Fibroblast of skin of abdomen (primary cell): ENCODE measurements around the gene SLC1A3.
"Not testable (repeated sequence)": the region's sequence is repeated elsewhere in the genome, so short reads cannot be mapped to it uniquely, and the experiment has no call there.

Experiments
- DNase-seq: peaks from one replicate; pipeline ENCODE4 v3.0.0-alpha.2; 2013

SLC1A3 gene

DNA sequence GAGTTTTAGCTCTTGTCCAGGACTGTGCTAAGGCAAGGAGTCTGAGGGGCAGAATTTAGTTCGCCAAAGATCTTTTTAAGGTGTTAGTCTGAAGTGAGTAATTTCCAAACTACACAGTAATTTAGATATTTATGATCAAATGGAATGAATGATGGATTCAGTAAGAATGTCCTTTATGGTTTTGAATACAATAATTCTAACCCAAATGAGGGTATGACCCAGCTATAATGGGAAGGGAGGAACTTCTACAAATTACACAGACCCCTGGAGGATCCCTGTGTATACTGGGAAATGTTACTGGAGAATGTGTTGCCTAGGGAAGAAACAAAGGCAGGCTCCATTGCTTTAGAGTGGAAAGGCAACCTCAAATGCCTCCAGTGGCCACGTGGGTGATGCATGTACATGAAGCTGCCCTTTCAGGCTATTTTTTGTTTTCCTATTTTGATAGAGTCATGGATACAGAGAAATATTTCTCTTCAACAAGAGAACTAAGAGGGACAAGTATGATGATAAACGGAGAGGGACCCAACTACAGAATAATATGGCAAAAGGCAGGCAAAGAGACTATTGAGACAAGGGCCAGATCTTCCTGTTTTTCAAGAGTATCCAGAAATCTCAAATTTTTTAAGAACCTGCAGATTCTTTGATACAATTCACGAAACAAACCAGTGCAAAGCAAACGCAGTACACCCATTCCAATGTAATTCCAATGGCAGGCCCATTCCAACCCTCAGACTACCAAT lies 25.4 kb downstream of the SLC1A3 start:
- no peak for DNase-seq

- DNase-seq = no peak
These were observed 25.9 kb downstream of the SLC1A3 start for GRCh38 chr5:36632363-36632664.

DNA sequence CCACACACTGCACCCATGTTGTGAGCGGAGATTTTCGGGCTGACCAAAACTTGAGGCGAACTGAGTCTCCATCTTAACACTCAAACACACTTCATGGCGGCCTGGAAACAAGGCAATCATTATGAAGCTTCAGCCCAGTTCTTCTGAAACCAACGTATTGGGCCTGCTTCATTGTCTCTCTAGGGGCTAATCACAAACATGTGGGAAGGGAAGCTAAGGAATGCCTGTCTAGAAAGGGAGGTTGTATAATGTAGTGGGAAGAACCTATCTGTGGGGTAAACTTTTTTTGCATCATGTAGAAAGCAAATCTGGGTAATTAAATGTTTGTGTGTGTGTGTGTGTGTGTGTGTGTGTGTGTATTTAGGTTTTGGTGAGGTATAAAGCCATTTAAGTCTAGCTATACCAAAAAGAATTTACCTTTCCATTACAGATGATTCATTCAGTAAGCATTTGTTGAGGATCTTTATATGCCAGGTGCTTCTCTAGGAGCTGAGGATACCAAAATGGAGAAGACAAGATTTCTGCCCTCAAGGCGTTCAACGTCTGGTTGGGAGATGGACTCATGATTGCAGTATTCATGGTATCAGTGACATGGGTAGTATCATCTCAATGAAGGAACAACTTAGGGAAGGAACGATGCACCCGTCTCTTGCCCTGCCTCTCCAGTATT lies 29.4 kb downstream of the SLC1A3 start:
- peak; percentile 51 for DNase-seq

DNA sequence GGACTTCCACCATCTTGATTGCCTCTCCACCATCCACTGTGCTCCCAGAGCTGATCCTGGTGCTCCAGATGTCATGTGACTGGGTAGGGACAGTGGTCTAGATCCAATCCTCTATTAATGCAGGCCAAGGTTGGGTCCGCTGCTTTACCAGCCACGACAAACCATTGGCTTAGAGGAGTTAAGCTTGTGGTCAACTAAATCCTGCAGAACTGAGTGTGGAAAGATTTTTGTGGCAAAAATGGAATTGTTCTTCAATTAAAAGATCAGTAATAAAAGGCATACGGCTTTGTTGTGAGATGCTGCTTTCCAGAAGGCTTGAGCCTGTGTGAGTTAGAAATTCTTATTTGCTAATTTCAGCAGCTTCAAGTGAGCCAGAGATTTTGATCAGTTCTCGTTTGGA lies 30.7 kb downstream of the SLC1A3 start:
- DNase-seq = peak; percentile 29

GRCh38 chr5:36637516-36637915 lies 31.1 kb downstream of the SLC1A3 start:
- DNase-seq = no peak

DNA sequence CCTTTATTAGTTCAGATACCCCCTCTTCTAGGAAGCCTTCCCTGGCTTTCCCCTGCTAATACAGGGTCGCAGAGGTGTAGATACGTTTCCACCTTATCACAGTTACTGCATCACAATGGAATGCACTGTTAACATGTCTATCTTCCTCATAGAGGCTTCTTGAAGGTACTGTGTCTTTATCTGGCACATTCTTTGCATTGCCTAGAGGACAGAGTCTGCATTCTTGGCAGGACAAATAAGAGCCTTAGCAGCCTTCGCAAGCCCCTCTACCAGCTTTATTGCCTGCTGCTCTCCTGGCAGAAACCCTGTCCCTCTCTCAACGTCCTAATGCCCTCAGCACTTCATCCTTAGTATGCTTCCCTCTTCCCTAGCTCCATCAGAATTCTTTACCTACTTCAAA lies 31.6 kb downstream of the SLC1A3 start:
- no peak for DNase-seq

DNA sequence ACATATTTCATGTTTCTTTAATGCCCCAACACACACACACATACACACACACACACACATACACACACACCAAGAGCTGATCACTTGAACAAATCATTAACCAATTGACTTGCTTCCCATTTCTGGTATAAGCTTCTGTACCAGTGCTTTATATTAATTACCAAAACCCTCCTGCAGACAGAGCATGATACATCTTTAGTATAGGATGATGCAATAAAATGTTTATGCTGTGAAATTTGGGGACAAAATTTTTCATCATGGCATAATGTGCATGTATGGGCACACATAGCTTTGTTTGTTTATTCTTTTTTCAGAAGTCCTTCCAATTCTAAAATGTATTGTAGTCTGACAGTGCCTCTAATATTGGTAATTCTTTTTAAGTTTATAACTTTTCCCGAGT lies 34.5 kb downstream of the SLC1A3 start:
- peak; percentile 31 for DNase-seq

- peak; percentile 73 for DNase-seq
These were observed 35.0 kb downstream of the SLC1A3 start for GRCh38 chr5:36641431-36641830.

DNA sequence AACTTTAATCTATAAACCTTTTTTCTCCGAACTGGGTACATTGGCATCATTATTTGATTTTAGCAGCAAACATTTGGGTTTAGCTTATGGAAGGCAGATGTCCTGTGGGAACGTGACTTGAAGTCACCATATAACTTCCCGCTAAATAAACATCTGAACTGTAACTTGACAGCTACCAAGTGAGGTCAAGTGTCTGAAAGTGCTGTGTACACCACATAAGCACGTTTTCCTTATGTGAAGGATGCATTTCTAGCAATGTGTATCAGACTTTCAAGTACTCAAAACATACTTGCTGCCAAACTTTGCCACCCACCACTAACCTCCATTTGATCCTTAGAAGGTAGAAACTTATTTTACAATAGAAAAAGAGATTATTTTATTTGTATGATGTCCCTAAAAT lies 35.7 kb downstream of the SLC1A3 start:
- no peak for DNase-seq

DNA sequence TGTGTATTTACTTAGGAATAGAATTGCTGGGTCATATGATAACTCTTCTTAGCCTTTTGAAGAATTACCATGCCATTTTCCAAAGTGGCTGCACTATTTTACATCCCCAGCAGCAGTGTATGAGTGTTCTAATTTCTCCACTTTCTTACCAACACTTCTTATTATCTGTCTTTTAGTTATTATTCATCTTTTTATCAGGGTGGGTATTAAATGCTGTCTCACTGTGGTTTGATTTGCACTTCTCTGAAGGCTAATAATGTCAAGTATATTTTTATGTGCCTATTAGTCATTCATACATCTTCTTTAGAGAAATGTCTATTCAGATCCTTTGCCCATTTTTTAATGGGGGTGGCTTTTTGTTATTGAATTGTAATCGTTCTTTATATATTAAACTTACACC lies 36.8 kb downstream of the SLC1A3 start:
- DNase-seq = no peak

DNA sequence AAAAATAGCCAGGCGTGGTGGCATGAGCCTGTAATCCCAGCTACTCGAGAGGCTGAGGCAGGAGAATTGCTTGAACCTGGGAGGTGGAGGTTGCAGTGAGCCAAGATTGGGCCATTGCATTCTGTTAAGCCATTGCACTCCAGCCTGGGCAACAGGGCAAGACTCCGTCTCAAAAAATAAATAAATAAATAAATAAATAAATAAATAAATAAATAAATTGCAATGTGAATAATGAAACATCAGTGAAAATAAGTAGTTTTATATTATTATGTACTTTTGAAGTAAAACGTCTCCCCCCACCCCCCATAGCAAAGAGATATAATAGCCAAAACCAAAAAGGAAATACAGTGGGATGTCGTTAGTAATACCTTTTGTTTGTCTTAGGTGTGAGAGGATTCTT lies 37.4 kb downstream of the SLC1A3 start:
- DNase-seq = not testable (repeated sequence)

DNA sequence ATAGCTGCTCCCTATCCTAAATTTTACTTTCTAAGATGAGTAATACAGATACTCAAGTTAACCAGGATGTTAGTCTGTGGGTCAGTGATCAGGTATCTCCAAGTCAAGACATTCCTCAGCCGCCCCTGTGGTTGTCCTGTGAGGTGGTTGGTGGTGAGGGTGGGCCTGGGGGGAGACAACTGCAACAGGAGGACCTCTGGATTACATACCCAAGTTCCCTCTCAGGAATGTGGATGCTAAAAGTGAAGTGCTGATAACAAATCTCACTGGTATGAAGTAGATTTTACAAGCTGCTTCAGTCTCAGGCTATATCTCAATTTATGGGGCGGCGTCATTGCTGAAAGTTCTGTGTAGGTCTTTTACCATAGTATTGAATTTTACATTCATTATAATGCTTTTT lies 38.3 kb downstream of the SLC1A3 start:
- peak; percentile 58 for DNase-seq

GRCh38 chr5:36646100-36646499 lies 39.7 kb downstream of the SLC1A3 start:
- no peak for DNase-seq

GRCh38 chr5:36646507-36647023 lies 40.2 kb downstream of the SLC1A3 start:
- DNase-seq = peak; percentile 63

DNA sequence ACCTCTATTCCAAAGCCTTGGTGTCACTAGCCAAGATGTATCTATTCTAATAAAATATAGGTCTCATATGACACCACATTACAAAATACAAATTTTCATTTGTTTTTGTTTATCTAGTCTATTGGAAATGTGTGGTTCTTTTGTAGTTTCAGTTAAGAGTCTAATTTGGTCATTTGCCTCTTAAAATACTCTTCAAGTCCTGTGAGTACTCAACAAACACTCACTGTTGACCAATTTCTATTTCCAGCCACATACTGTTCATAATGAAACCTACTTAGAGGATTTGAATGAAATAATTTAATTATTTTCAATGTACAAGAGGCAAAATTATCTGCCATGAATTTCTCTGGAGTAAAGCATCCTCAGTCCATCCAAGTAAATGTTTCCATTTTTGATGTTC lies 40.6 kb downstream of the SLC1A3 start:
- no peak for DNase-seq

DNA sequence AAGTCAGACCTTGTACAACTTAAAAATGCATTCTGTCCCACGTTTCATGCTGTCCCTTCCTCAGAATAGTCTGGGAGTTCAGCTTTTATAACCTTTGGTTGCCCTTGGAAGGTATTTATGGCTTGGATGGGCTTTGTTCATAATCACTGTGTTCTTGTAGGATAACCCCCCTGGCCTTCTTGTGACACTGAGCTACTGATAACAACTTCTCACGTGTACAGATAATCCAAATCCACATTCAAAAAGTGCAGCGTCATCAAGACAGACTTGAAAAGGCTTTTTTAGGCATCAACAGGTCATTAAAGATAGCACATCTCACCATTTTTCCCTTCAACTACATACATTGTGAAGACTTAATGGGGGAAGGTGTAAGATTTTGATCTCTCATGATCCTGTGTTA lies 42.0 kb downstream of the SLC1A3 start:
- no peak for DNase-seq

GRCh38 chr5:36651761-36652685 lies 45.6 kb downstream of the SLC1A3 start:
- peak; percentile 45 for DNase-seq

DNA sequence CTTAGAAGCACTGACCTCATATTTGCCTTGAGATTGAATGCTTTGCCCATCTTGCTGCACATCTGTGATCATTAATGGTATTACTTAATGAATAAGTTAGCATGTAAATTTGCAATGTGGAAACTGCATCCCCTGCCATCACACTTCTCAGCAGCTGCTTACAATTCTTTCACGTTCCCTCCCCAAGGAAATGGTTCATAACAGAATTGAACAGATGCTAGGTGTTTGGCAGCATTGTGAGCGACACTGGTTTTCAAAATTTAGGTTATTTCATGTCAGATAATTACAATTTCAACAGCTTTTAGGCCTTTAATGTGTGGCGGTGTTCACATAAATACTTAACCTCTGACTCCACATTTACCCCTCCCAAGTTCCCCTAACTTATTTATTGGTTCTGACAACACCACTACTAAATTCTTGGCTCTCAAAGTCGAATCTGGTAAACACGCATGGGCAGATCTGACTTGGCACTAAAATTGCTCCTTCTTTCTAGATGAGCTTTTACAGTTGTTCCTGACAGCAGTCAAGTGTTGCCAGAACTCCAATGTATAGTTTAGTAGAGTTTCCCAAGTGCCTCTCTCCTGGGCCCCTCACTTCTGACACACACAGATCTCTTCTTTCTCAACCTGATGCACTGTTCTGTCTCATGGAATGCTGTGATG lies 46.8 kb downstream of the SLC1A3 start:
- no peak for DNase-seq

DNA sequence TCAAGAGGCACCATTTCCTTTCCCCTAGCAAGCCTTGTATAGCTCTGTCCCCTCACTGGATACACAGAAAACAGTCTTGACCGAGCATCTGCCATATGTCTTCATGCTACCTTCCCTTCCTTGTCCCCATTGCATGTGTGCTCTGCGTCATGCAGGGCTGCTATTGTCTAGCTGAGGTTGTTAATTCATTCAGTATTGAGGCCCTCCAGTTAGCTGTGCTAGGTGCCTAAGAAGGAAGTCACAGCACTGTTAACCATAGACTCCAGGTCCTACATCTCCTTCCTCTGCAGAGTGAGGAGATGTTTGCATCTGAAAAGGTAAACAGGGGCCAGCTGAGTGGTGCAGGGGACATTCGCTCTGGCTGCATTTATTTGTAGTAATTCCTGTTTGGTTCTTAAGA lies 48.2 kb downstream of the SLC1A3 start:
- DNase-seq = no peak

DNA sequence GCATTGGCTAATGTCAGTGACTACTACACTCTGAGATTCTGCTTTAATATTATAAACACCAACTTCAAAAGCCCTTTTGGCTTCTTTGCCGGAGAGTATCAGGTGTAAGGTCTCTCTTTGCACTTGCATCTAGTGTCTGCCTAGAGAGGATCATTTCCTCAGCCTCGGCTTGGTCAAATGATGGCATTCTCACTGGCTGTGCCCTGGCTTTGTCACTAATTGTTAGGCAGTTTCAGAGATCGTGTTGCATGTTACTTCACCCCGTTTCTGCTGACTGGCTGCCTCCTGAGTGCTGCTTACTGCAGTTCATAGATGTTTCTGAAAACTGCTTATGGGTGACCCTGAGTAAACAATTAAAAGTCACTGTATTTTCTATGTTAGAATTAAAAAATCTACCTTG lies 48.8 kb downstream of the SLC1A3 start:
- DNase-seq = no peak

DNA sequence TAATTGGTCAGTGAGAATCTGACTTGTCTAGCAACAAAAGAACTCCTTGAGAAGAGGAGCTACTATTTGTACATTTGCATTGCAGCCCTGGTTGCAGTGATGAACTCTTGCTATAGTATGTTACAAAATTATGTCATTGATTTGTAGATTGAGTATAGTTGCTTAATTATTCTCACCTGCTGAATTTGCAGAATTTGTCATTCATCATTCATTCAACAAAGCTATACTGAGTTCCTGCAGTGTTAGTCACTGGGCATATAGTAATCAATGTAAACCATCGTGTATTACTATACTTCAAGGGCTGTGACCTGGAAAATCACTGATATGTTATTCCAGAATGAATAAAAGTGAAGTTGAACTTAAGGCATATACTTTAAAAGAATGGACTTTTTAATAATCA lies 50.1 kb downstream of the SLC1A3 start:
- DNase-seq = peak; percentile 65

DNA sequence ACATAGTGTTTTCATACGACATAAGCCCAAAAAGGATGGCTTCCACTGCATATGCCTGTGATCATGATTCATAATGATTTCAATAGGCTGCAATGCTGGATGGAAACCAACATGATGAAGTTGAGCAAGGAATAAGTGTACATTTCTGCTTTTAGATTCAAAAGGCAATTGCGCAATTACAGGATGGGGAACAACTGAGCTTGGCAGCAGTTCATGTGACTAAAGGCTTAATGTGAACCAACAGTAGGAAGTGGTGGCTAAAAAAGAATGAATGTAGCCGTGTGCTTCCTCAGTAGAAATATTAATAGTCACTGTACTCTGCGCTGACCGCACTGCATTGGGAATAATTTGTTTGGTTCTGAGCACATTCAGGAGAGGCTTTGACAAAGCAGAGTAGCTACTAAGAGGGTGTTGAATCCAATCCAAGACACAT lies 51.2 kb downstream of the SLC1A3 start:
- peak; percentile 100 for DNase-seq
